KBM-7 (cell line): ENCODE data around the gene MRPS11.
"Not testable (repeated sequence)": the region's sequence is repeated elsewhere in the genome, so short reads cannot be mapped to it uniquely, and the experiment has no call there.

Source experiments
- DNase-seq: peaks from one replicate; pipeline ENCODE4 v3.0.0-alpha.2; 2015
- in situ Hi-C: fragments of 300-500 bp; cut with MboI; formaldehyde crosslinking; loops from 2 replicates; pipeline ENCODE4 v1.14.3; 2020; ENCODE audit warnings: low sequenced_read_pairs, low pct_unique_long_range_greater_than_20kb, mixed read lengths

The MRPS11 gene

GRCh38 chr15:88524094-88524493 lies 56.6 kb downstream of the MRPS11 start:
- in situ Hi-C loops, DNase-seq: not testable (repeated sequence)

GRCh38 chr15:88525418-88525817 lies 57.9 kb downstream of the MRPS11 start:
- no peak for DNase-seq
- in situ Hi-C loops = no loop called here

- in situ Hi-C loops = no loop called here
- DNase-seq = no peak
Measured at GRCh38 chr15:88526247-88526879, 58.9 kb downstream of the MRPS11 start.

- DNase-seq = no peak
- in situ Hi-C loops = no loop called here
Measured at GRCh38 chr15:88529021-88529630, 61.6 kb downstream of the MRPS11 start.
